NCI-H774 (cell line): ENCODE results near the gene HPSE.

ENCODE experiments used
- DNase-seq: peaks from one replicate; lab custom pipeline; 2025; lab: John Stamatoyannopoulos, UW

HPSE gene

DNA sequence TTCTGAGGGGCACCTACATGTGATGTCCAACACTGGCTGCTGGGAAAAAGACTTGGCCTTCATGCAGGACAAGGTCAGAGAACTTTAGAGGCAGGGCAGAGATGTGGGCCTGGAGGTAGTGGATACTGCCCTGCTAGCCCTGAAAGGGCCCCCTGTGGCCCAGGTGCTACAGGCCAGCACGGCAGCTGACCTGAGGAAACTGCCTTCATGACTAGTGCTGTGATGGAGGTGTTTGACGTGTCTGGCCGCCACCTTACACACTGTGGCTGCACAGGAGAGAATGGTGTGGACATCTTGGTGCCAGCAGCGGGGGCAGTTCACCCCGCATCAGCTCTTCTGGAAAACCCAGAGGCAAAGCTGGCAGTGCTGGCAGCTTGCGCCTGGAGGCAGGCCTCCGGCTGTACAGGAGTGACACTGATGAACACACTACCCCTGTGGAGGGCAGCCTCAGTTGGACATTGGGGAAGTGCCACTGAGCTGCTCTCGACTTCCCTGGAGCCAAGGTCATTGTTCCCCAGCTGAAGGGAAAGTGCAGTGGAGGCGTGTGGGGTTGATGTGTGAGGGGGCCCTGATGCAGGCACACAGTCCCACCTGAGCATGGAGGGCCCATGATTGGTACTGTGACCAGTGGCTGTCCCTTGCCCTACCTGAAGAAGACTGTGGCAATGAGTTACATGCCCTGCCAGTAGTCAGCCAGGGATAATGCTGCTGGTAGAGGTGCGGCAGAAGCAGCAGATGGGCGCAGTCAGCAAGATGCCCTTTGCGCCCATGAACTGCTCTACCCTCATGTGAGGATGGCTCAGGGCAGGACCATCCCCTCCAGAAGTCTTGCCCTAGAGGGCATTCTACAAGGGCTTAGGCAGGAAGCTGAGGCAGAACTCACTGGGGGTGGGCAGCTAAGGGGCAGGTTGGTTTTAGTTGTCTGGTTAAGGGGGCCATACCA is 87.0 kb downstream of the HPSE start:
- DNase-seq, result no peak
